GM12873 (cell line): ENCODE data around the gene ST6GALNAC2.

Source experiments
- CTCF ChIP-seq: IDR thresholded peaks from 2 replicates; pipeline ENCODE4 v1.5.1; 2012; ENCODE audit warnings: low read depth, mild to moderate bottlenecking, moderate library complexity, low read length, control low read depth; ENCODE audit not compliant: insufficient read depth; ENCODE audit errors: missing control alignments

Gene ST6GALNAC2

GRCh38 chr17:76528156-76528527 lies 57.5 kb downstream of the ST6GALNAC2 start:
- TF ChIP-seq CTCF: no peak

- peak; percentile 10 for TF ChIP-seq CTCF
Measured at GRCh38 chr17:76527430-76528111, 58.1 kb downstream of the ST6GALNAC2 start.

GRCh38 chr17:76524598-76525512 lies 60.8 kb downstream of the ST6GALNAC2 start:
- no peak for TF ChIP-seq CTCF

GRCh38 chr17:76523084-76524037 lies 62.3 kb downstream of the ST6GALNAC2 start:
- TF ChIP-seq CTCF: peak; percentile 100

GRCh38 chr17:76521262-76521661 lies 64.4 kb downstream of the ST6GALNAC2 start:
- TF ChIP-seq CTCF: no peak

- no peak for TF ChIP-seq CTCF
Measured at GRCh38 chr17:76519048-76519966, 66.4 kb downstream of the ST6GALNAC2 start.
